ENCODE data around the gene RPS15A.
A peak's percentile ranks its signal among the peaks of the same experiment; 100 is the strongest.

The RPS15A gene

DNA sequence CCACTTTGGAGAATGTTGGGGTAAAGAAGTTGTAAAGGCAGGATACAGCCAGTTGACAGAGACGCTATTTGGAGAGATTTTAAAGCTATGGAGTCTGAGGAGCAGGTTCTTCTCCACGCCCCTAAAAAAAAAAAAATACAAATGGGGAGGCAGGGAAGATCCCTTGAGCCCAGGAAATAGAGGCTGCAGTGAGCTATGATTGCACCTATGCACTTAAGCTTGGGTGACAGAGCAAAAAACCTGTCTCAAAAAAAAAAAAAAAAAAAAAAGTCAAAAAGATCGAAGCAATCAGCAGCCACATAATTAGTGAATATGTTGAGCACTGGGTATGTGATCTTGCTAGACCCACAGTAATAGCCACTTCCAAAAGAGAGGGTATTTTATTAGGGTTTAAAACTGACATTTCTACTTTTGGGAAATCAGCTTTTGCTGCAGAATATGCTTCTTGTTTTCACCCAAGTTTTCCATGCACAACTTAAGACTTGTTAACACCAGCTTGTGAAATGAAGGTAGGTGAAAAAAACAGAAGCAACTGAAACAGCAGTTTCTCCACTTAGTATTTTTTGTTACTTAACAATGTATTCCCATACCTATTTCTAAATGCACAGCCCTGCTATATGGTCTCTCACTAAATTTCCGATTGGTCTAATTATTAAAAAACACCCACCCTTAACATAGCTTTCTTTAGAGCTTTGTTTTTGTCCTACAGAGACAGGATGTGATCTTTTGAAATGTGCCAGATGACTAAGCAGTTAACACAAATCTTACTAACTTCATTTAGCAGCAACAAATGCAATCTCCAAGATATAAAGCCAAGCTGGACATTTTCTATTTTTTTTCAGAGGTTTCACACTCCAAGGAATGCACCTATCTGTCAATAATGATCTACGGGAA lies 13.7 kb upstream of the RPS15A start:
- peaks cover 0 to 3% of the 10 kb centered on the region in 2 donors for H3K27me3 Mint-ChIP-seq
- DNase-seq = no peak
- ATAC-seq (replicated peaks) = no peak
- H3K4me1 Mint-ChIP-seq = peaks cover 20 to 54% of the 10 kb centered on the region in 2 donors
- H3K36me3 Mint-ChIP-seq = peaks cover 23 to 36% of the 10 kb centered on the region in 2 donors
- H3K9me3 Mint-ChIP-seq = no peaks in the 10 kb centered on the region
- peak overlapping the region in 1 of 2 donors; percentile 36 for H3K4me3 Mint-ChIP-seq
- peak overlapping the region; percentile 84 for H3K27ac Mint-ChIP-seq

DNA sequence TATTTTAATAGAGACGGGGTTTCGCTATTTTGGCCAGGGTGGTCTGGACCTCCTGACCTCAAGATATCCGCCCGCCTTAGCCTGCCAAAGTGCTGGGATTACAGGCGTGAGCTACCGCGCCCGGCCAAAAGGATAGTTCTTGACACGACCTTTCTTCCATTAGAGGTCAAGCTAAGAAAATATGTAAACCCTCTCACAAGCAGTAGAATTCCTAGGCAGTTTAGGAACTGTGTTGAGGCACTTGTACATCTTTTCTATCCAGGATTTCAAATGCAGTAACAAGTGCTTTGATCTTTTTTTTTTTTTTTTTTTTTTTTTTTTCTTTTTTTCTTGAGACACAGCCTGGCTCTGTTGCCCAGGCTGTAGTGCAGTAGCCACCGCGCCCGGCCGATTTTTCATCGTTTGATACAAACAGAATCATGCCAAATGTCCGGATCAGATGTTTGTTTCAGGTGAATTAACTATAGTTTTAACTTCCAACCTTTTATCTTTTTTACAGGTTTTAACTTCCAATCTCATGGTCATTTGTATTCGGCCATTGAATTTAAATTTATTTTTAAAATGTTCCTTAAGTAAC lies 12.7 kb upstream of the RPS15A start:
- peaks cover 0 to 3% of the 10 kb centered on the region in 2 donors for H3K27me3 Mint-ChIP-seq
- peaks cover 20 to 59% of the 10 kb centered on the region in 2 donors for H3K4me1 Mint-ChIP-seq

DNA sequence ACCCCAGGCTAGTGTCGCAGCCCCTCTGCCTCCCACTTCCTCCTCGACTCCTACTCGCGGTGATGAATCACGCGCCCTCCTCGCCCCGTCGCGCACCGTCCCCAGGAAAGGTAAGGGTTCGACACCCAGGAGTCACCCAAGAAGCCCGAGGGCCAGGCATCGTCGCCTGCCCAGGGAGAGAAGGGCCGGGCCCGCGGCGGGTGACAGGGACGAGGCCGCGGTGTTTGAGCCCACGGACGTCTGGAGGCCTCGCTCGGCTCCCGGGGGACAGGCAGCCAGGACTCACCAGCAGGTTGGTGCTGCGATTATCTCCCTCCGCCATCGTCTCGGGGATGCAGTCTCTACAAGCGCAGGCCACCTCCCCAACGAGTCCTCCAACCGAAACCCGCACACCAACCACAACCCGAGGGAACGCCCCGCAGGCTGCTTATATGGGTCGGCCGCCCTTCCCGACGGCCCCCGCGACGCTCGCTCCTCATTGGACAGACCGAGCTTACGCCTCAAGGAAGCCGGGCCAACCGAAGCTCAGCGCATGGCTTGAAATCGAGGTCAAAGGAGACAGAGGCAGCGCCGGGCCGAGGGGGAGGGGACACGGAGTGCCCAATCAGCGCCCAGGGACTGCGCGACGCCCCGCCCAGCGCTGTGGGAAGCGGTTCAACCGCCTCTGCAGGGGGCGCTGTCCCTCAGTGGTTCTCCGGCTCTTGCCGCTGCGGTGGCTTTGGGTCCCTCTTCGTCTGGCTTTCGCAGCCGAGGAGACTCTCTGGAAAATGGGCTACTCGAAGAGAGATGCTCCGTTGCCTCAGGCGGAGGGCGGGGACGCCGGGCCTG lies 11.2 kb upstream of the RPS15A start, which contains the start of gene ARL6IP1:
Gene ARL6IP1, minus strand, starts transcription at position 405 of the 828 bp plus-strand sequence. Its CDS starts 83 bp downstream, at position 322.
- H3K27me3 Mint-ChIP-seq = peaks cover 0 to 3% of the 10 kb centered on the region in 2 donors
- peak within 1 kb of the TSS; percentile 81 to 95 for H3K4me3 Mint-ChIP-seq
- ATAC-seq (replicated peaks) = peak; percentile 93 to 94
- peak within 1 kb of the TSS; percentile 99 for H3K27ac Mint-ChIP-seq
- peaks cover 22 to 55% of the 10 kb centered on the region in 2 donors for H3K4me1 Mint-ChIP-seq
- DNase-seq = peak; percentile 98
- peaks cover 11 to 35% of the 10 kb centered on the region in 2 donors for H3K36me3 Mint-ChIP-seq
- H3K9me3 Mint-ChIP-seq = no peaks in the 10 kb centered on the region

More for the DNA sequence above, 12.7 kb upstream of the RPS15A start:
- no peak for DNase-seq
- H3K4me3 Mint-ChIP-seq = peak overlapping the region in 1 of 2 donors; percentile 95
- no peaks in the 10 kb centered on the region for H3K9me3 Mint-ChIP-seq
- H3K27ac Mint-ChIP-seq = peak overlapping the region; percentile 63
- no peak for ATAC-seq (replicated peaks)
- H3K36me3 Mint-ChIP-seq = peaks cover 18 to 34% of the 10 kb centered on the region in 2 donors

GRCh38 chr16:18800775-18801144 lies 10.6 kb upstream of the RPS15A start:
- peaks cover 0 to 3% of the 10 kb centered on the region in 2 donors for H3K27me3 Mint-ChIP-seq
- H3K4me1 Mint-ChIP-seq = peaks cover 22 to 49% of the 10 kb centered on the region in 2 donors
- ATAC-seq (replicated peaks) (no peak), DNase-seq (no peak)
- H3K4me3 Mint-ChIP-seq = peak overlapping the region; percentile 81 to 95
- H3K9me3 Mint-ChIP-seq = no peaks in the 10 kb centered on the region
- peaks cover 8 to 33% of the 10 kb centered on the region in 2 donors for H3K36me3 Mint-ChIP-seq
- H3K27ac Mint-ChIP-seq = peak overlapping the region; percentile 99

DNA sequence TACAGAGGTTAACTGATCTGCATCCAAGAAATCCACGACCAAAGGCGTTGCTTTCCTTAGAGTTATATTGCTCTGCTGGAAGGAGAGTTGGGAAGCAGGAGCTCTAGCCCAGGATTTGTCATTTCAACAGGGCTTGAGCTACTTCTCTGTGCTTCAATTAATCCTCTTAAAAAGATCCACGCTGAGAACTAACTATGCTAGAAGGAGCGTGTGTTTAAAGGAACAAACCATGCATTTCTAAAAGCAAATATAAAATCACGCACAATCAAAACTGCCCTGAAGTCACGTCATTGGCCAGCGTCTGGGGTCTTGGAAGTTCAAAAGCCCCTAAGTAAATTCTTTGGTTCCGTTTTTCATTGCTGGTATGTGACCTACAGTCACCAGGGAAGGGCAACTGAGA lies 10.2 kb upstream of the RPS15A start:
- Mint-ChIP-seq H3K27ac (peak overlapping the region; percentile 99), H3K27me3 (peaks cover 0 to 3% of the 10 kb centered on the region in 2 donors), H3K4me3 (peak overlapping the region; percentile 81 to 95), H3K9me3 (no peaks in the 10 kb centered on the region), H3K36me3 (peaks cover 8 to 31% of the 10 kb centered on the region in 2 donors), H3K4me1 (peaks cover 22 to 48% of the 10 kb centered on the region in 2 donors)
- ATAC-seq (replicated peaks) = no peak
- DNase-seq = no peak

GRCh38 chr16:18799500-18799899 lies 9.4 kb upstream of the RPS15A start:
- Mint-ChIP-seq H3K4me1 (peaks cover 22 to 48% of the 10 kb centered on the region in 2 donors), H3K27me3 (peaks cover 0 to 3% of the 10 kb centered on the region in 2 donors), H3K36me3 (peaks cover 10 to 34% of the 10 kb centered on the region in 2 donors), H3K9me3 (no peaks in the 10 kb centered on the region), H3K27ac (peak overlapping the region; percentile 37), H3K4me3 (peak overlapping the region; percentile 81 to 95)
- ATAC-seq (replicated peaks) (no peak), DNase-seq (no peak)

- Mint-ChIP-seq H3K4me1 (peaks cover 16 to 36% of the 10 kb centered on the region in 2 donors), H3K36me3 (peaks cover 14 to 39% of the 10 kb centered on the region in 2 donors), H3K27ac (no peak overlapping the region)
Observed at GRCh38 chr16:18797746-18798145, 7.6 kb upstream of the RPS15A start.

GRCh38 chr16:18796377-18796776 lies 6.2 kb upstream of the RPS15A start:
- H3K36me3 Mint-ChIP-seq = peaks cover 14 to 36% of the 10 kb centered on the region in 2 donors
- DNase-seq (no peak), ATAC-seq (replicated peaks) (no peak)
- H3K4me3 Mint-ChIP-seq = no peak overlapping the region
- no peak overlapping the region for H3K27ac Mint-ChIP-seq
- peaks cover 0 to 1% of the 10 kb centered on the region in 2 donors for H3K27me3 Mint-ChIP-seq
- peaks cover 14 to 32% of the 10 kb centered on the region in 2 donors for H3K4me1 Mint-ChIP-seq
- no peaks in the 10 kb centered on the region for H3K9me3 Mint-ChIP-seq

More at GRCh38 chr16:18797746-18798145, 7.6 kb upstream of the RPS15A start:
- no peak overlapping the region for H3K4me3 Mint-ChIP-seq
- H3K27me3 Mint-ChIP-seq = peaks cover 0 to 3% of the 10 kb centered on the region in 2 donors
- DNase-seq (no peak), ATAC-seq (replicated peaks) (no peak)
- no peaks in the 10 kb centered on the region for H3K9me3 Mint-ChIP-seq

DNA sequence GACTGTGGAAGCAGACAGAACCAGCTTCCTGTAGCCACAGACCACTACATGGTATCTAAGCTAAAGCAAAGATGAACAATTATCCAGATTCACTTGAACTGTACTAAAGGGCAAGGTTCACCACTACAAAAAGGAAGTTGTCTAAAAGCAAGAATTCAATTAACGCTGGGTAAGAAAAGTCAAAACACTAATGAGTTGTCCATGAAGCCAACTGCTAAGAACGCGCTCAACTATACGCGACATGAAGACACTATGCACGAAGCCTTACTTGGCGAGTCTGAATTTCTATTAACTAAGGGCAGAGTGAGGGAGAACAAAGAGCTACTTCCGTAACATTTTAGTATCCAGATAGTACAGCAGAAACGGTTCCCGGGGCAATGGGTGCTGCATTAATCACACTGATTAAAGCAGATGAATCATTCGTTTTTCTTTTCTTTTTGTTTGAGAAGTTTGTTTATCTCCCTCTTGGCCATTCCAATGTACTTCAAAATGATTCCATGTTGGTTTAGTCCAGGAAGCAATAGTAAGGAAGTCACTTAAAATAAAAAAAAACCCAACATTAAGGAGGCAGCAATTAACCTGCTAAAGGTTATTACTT lies 2.8 kb upstream of the RPS15A start:
- Mint-ChIP-seq H3K9me3 (peaks cover 0 to 2% of the 10 kb centered on the region in 2 donors), H3K27me3 (no peaks in the 10 kb centered on the region), H3K36me3 (peaks cover 40 to 55% of the 10 kb centered on the region in 2 donors), H3K4me3 (no peak overlapping the region), H3K4me1 (peaks cover 15 to 24% of the 10 kb centered on the region in 2 donors), H3K27ac (no peak overlapping the region)
- DNase-seq (no peak), ATAC-seq (replicated peaks) (no peak)

DNA sequence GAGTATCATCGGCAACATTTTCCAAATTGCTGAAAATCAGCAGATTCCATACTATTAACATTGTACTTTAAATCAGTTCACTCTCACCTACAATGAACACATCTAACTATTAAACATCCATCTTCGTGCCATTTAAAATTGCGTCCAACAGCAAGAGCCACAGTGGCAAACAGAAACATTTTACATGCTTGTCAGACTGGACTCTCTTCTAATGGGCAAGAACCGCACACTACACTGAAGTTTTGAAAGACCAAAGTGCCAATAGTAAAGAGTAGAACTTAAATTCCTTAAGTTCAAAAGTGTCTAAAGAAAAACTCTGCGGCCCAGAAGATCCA lies 652 bp downstream of the RPS15A start:
- no peak for ATAC-seq (replicated peaks)
- Mint-ChIP-seq H3K4me1 (peaks cover 32 to 55% of the 10 kb centered on the region in 2 donors), H3K9me3 (peaks cover 0 to 2% of the 10 kb centered on the region in 2 donors), H3K4me3 (peak overlapping the region; percentile 96 to 99), H3K36me3 (peaks cover 63 to 75% of the 10 kb centered on the region in 2 donors), H3K27me3 (no peaks in the 10 kb centered on the region), H3K27ac (peak overlapping the region; percentile 98)
- DNase-seq = no peak

GRCh38 chr16:18788828-18789514 lies 1.2 kb downstream of the RPS15A start:
- Mint-ChIP-seq H3K4me3 (peak overlapping the region; percentile 96 to 99), H3K27me3 (no peaks in the 10 kb centered on the region), H3K27ac (peak overlapping the region; percentile 98), H3K36me3 (peaks cover 61 to 74% of the 10 kb centered on the region in 2 donors), H3K4me1 (peaks cover 32 to 59% of the 10 kb centered on the region in 2 donors), H3K9me3 (peaks cover 0 to 2% of the 10 kb centered on the region in 2 donors)
- DNase-seq = no peak
- ATAC-seq (replicated peaks) = no peak

GRCh38 chr16:18784917-18785623 lies 5.1 kb downstream of the RPS15A start:
- Mint-ChIP-seq H3K36me3 (peaks cover 51 to 65% of the 10 kb centered on the region in 2 donors), H3K4me1 (peaks cover 29 to 48% of the 10 kb centered on the region in 2 donors), H3K9me3 (no peaks in the 10 kb centered on the region), H3K27ac (no peak overlapping the region), H3K27me3 (no peaks in the 10 kb centered on the region), H3K4me3 (peak overlapping the region; percentile 29 to 43)
- DNase-seq = no peak
- ATAC-seq (replicated peaks) = no peak

Measured in stimulated activated naive B cell treated with anti-CD40 and anti-IgM and Interleukin-4, amounts not matched to agents 10 μg/mL and 1 μg/mL and 100 μg/mL, for 72 hours (primary cell).